Pancreas (tissue), 10 donors: ENCODE measurements around the gene CDH22. TPM values are rescaled to one million over a fixed set of nuclear protein-coding genes. Genes with fewer than 3 reads are reported as not detected.

Source experiments
- ATAC-seq, 4 donors: fragments of 200-7000 bp; cut with Tn5 transposase; one replicate each; pipeline versions ENCODE4 v1.8.0 to v1.9.1; 2020; ENCODE audit warnings: mild to moderate bottlenecking in 4 of 4, moderate library complexity in 4 of 4
- DNase-seq, 6 donors: peaks; one replicate each; pipeline ENCODE4 v3.0.0-alpha.2; 2020
- FAIRE-seq: peaks from 2 replicates; lab custom pipeline; 2012; peaks lifted over from hg19 to GRCh38; lab: Jason Lieb, UNC
- H3K27ac ChIP-seq, 4 donors: fragments of 200-600 bp; sonication (generic); 1 replicate in 3 of 4; 2 replicates in 1 of 4; pipeline versions ENCODE4 v1.5.0 to v1.8.0; 2020
- H3K27me3 ChIP-seq, 4 donors: fragments of 200-600 bp; one replicate each; pipeline ENCODE4 v1.8.0; 2021
- H3K36me3 ChIP-seq, 3 donors: fragments of 200-600 bp; sonication (generic) in 1 of 3; one replicate each; pipeline versions ENCODE4 v1.5.0 to v1.8.0; 2020 to 2021
- H3K4me1 ChIP-seq, 3 donors: fragments of 200-600 bp; one replicate each; pipeline ENCODE4 v1.8.0; 2021
- H3K4me3 ChIP-seq, 4 donors: fragments of 200-600 bp; sonication (generic) in 2 of 4; one replicate each; pipeline versions ENCODE4 v1.5.0 to v1.8.0; 2020 to 2021
- H3K9me3 ChIP-seq, 4 donors: fragments of 200-600 bp; one replicate each; pipeline ENCODE4 v1.8.0; 2021
- WGBS, 2 donors: extraction: QIAGEN DNeasy Blood & Tissue Kit; methylation state at CpG; one replicate each; pipeline ENCODE4 v1.1.7; 2013; 5-methylcytosine and 5-hydroxymethylcytosine counted together
- intact Hi-C, 3 donors: fragments of 100-400 bp; cut with DNase I; formaldehyde crosslinking; loops; one replicate each; pipeline versions ENCODE4 v1.11.1 to v1.14.2; 2022
- polyA plus RNA-seq, 2 donors: library from polyadenylated mRNA; stranded (reverse); fragments of 200-250 nt; gene quantifications; one replicate each; pipeline ENCODE4 v1.2.3, GENCODE V29; 2013
- total RNA-seq, 6 donors: library from RNA; stranded (reverse); fragmentation: NEBNext Ultra II Directional in 4 of 6; extraction: Animal tissue kit (Norgen Biotek cat#: 25700) in 4 of 6; gene quantifications; one replicate each; pipeline versions ENCODE4 v1.2.1 to v1.2.4, GENCODE V29; 2021 to 2023
- TF ChIP-seq, protein P1 (sequence below), 4 donors: fragments of 200-600 bp; sonication (generic) in 3 of 4; IDR thresholded peaks; one replicate each; pipeline versions ENCODE4 v1.5.0 to v1.8.0; 2021; ENCODE audit warnings: antibody characterized with exemption in 4 of 4
- donor health status: healthy with polysubstance abuse.
- donor health status: DM: no; HTN: no; CAD: no; lungs with moderate emphysema.
- donor health status: DM: no; HTN: no; CAD: no.
- donor health status: control.
- donor health status: control.
- donor health status: Bipolar disorder and iron deficiency.
- donor health status: DM: yes; HTN: yes; CAD: no.
- donor health status: DM: no; HTN: no; CAD: no.
- donor health status: DM: no; HTN: no; CAD: no.
- donor health status: DM: yes; HTN: yes; CAD: no.

CDH22 gene
- total and polyA plus RNA-seq, 8 donors = 0.97 to 11.9 (median 3.3) TPM

DNA sequence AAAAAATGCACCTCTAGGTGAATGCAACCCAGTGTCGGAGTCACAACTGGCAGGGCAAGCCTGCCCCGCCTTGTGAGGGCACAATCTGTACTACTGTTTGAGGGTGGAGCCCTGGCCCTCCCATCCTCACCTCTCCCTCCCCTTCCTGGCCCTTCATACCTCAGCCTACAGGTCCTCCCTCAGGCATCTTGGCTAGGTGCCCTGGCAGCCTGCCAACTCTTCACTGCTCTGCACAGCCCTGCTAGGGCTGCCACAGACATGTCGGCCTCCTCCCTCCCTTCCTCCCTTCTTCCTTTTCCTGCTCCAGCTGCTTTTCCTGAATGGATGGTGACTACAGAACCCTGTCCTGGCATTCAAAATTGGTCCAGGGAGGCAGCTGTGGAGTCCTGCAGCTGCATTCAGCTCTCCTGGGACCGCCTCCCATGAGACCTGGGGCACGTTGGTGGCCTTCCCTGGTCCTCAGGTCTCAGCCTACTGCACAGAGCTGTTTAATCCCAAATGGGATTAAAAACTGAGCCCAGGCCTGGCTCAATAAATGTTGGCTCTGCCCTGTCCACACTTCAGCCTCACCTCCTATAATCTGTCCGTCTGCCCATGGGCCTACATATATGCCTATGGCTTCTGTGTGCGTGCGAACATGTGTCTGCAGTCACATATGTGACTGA is 52.7 kb downstream of the CDH22 start:
- no peak for FAIRE-seq
- TF ChIP-seq, protein P1, sequence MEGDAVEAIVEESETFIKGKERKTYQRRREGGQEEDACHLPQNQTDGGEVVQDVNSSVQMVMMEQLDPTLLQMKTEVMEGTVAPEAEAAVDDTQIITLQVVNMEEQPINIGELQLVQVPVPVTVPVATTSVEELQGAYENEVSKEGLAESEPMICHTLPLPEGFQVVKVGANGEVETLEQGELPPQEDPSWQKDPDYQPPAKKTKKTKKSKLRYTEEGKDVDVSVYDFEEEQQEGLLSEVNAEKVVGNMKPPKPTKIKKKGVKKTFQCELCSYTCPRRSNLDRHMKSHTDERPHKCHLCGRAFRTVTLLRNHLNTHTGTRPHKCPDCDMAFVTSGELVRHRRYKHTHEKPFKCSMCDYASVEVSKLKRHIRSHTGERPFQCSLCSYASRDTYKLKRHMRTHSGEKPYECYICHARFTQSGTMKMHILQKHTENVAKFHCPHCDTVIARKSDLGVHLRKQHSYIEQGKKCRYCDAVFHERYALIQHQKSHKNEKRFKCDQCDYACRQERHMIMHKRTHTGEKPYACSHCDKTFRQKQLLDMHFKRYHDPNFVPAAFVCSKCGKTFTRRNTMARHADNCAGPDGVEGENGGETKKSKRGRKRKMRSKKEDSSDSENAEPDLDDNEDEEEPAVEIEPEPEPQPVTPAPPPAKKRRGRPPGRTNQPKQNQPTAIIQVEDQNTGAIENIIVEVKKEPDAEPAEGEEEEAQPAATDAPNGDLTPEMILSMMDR (IDR thresholded peaks at IDR 0.05) = no peak
- intact Hi-C loops = no loop called here
- no peaks in the 10 kb centered on the region for H3K4me1 ChIP-seq
- no peak overlapping the region for H3K4me3 ChIP-seq
- DNase-seq = peak; percentile 76 to 98 (median 92)
- ATAC-seq = peak; percentile 87 to 94 (median 91)
- H3K9me3 ChIP-seq = no peaks in the 10 kb centered on the region
- no peak overlapping the region for H3K27ac ChIP-seq
- no peaks in the 10 kb centered on the region for H3K27me3 ChIP-seq
- H3K36me3 ChIP-seq = no peaks in the 10 kb centered on the region
- WGBS, 2 donors = 60 to 63% methylated on average over 8 of the region's 8 CpGs

DNA sequence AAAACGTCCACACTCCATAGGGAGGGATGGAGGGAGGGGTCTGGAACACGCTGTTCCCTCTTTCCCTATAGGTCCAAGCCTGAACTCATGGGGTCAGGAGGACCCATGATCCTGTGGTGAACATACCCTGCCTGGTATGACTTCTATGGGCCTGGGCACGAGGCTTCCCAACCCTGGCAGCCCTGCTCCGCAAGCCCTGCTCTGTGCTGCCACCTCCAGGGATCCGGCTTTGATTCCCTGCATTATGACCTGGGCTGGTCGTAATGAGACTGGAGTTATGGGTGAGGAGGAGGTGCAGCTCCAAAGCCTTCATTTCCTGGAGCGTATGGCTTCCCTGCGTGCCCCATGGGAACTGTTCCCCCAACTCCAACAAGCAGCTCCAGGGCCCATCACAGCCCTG is 54.9 kb downstream of the CDH22 start:
- FAIRE-seq = no peak

DNA sequence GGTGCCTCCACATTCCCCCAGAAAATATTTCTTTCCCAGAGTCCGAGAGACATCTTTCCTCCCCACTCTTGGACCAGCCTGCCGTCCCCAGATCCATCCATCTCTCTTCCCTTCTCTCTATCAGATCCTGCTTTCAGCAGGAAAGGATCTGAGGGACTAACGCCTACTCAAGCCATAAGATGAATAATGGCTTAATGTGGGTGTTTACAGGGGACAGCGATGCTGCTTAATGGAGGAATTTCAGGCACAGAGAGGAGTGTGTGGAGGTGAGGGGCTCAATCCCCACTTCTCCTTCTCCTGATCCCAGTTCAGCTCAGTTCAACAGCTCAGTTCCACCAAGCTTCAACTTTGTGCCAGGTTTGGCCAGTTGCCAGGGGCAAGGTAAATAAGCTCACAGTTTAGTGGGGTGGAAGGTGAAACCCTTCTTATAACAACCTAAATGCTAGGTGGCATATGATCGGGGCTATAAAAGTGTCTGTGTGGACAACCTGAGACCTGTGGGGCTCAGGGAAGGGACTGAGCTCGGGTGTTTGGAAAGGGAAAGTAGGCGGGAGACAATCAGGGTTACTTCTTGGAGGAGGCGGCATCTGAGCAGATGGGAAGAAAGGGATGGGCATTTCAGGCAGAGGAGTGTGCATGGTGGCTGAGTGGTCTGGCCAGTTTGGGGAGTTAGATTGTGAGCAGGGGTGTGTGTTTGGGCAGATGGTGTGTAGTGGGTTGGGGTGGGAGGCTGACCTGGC is 55.8 kb downstream of the CDH22 start:
- ATAC-seq (no peak), DNase-seq (no peak), FAIRE-seq (no peak)
- intact Hi-C loops = no loop called here
- H3K27me3 ChIP-seq = no peaks in the 10 kb centered on the region
- H3K36me3 ChIP-seq = no peaks in the 10 kb centered on the region
- TF ChIP-seq, protein P1 (IDR thresholded peaks at IDR 0.05) = no peak
- no peaks in the 10 kb centered on the region for H3K9me3 ChIP-seq
- no peaks in the 10 kb centered on the region for H3K4me1 ChIP-seq
- no peak overlapping the region for H3K4me3 ChIP-seq
- no peak overlapping the region for H3K27ac ChIP-seq
- WGBS, 2 donors = 60 to 74% methylated on average over 8 of the region's 8 CpGs

More for the DNA sequence above, 54.9 kb downstream of the CDH22 start:
- 18 to 29% methylated on average over 8 of the region's 8 CpGs for WGBS, 2 donors
- DNase-seq = no peak
- Histone ChIP-seq H3K4me1 (no peaks in the 10 kb centered on the region), H3K4me3 (no peak overlapping the region), H3K9me3 (no peaks in the 10 kb centered on the region), H3K36me3 (no peaks in the 10 kb centered on the region), H3K27ac (no peak overlapping the region), H3K27me3 (no peaks in the 10 kb centered on the region)
- intact Hi-C loops = no loop called here
- peak in 3 of 4 donors; percentile 39 to 62 (median 39) for ATAC-seq
- TF ChIP-seq, protein P1 (IDR thresholded peaks at IDR 0.05) = no peak

DNA sequence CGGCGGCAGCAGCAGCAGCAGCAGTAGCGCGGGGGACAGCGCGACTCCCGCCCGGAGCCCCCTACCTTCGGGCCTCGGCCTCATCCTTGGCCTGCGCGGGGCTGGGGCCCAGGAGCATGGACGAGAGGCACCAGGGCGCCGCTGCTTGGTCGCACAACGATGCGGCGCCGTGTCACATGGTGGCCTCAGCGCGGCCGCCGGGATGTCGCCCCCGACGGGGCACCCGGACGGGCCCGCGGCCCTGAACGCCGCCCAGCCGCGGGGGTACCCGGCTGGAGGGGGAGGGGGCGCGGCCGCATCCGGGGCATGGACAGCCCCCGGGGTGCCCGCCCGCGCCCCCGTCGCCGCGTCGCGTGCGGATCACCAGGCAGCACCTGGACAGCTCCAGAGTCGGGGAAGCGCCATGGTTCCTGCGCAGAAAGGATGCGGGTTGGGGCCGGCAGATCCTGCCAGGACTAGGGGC is 57.1 kb downstream of the CDH22 start:
- H3K4me1 ChIP-seq = no peaks in the 10 kb centered on the region
- intact Hi-C loops = no loop called here
- FAIRE-seq (no peak), DNase-seq (no peak), ATAC-seq (no peak)
- TF ChIP-seq, protein P1 (IDR thresholded peaks at IDR 0.05) = no peak
- H3K27me3 ChIP-seq = no peaks in the 10 kb centered on the region
- H3K4me3 ChIP-seq = no peak overlapping the region
- no peaks in the 10 kb centered on the region for H3K9me3 ChIP-seq
- H3K36me3 ChIP-seq = no peaks in the 10 kb centered on the region
- WGBS, 2 donors = 9 to 16% methylated on average over 55 to 56 of the region's 56 CpGs
- H3K27ac ChIP-seq = no peak overlapping the region
